Tibial artery (tissue), 4 donors: ENCODE results near the gene HCST.

Experiments
- DNase-seq, 2 donors: peaks; one replicate each; pipeline ENCODE4 v3.0.0-alpha.2; 2019
- H3K27ac ChIP-seq, 2 donors: fragments of 200-600 bp; sonication (generic) in 1 of 2; 1 replicate in 1 of 2; 2 replicates in 1 of 2; pipeline ENCODE4 v1.5.1; 2018 to 2019; ENCODE audit warnings: mild to moderate bottlenecking in 1 of 2
- H3K27me3 ChIP-seq, 2 donors: fragments of 200-600 bp; sonication (generic) in 1 of 2; one replicate each; pipeline versions ENCODE4 v1.5.1 to v1.6.0; 2016 to 2019
- H3K36me3 ChIP-seq, 3 donors: fragments of 200-600 bp; sonication (generic) in 2 of 3; one replicate each; pipeline ENCODE4 v1.5.1; 2016 to 2019; ENCODE audit warnings: mild to moderate bottlenecking in 2 of 3
- H3K4me1 ChIP-seq, 4 donors: fragments of 200-600 bp; sonication (generic) in 2 of 4; 1 replicate in 3 of 4; 2 replicates in 1 of 4; pipeline ENCODE4 v1.5.1; 2016 to 2019
- H3K4me3 ChIP-seq, 2 donors: fragments of 200-600 bp; sonication (generic) in 1 of 2; 1 replicate in 1 of 2; 2 replicates in 1 of 2; pipeline ENCODE4 v1.5.1; 2018 to 2019; ENCODE audit warnings: mild to moderate bottlenecking in 2 of 2
- H3K9me3 ChIP-seq, 3 donors: fragments of 200-600 bp; sonication (generic) in 1 of 3; one replicate each; pipeline ENCODE4 v1.5.1; 2016 to 2019
- CTCF ChIP-seq, 2 experiments: fragments of 200-600 bp in 1 of 2; fragments of 450-650 bp in 1 of 2; IDR thresholded peaks; one replicate each; pipeline ENCODE4 v1.5.1; 2017 to 2019; ENCODE audit warnings: antibody characterized with exemption in 2 of 2, mild to moderate bottlenecking in 1 of 2, moderate library complexity in 1 of 2
- intact Hi-C: fragments of 100-400 bp; cut with DNase I; formaldehyde crosslinking; loops from one replicate; pipeline ENCODE4 v1.15.0; 2023; ENCODE audit warnings: low total_unique reads

The HCST gene

GRCh38 chr19:35911790-35912189 is 9.5 kb downstream of the HCST start:
- Histone ChIP-seq H3K4me1 (no peaks in the 10 kb centered on the region), H3K4me3 (no peak overlapping the region), H3K27me3 (peaks cover 0 to 6% of the 10 kb centered on the region in 2 donors), H3K27ac (no peak overlapping the region), H3K9me3 (no peaks in the 10 kb centered on the region), H3K36me3 (no peaks in the 10 kb centered on the region)
- DNase-seq = no peak
- intact Hi-C loops = no loop called here
- TF ChIP-seq CTCF (IDR thresholded peaks at IDR 0.05) = no peak

GRCh38 chr19:35913589-35913988 is 11.3 kb downstream of the HCST start:
- no peak for TF ChIP-seq CTCF (IDR thresholded peaks at IDR 0.05)
- no peaks in the 10 kb centered on the region for H3K36me3 ChIP-seq
- H3K9me3 ChIP-seq = no peaks in the 10 kb centered on the region
- no peak for DNase-seq
- H3K4me1 ChIP-seq = no peaks in the 10 kb centered on the region
- peaks cover 0 to 11% of the 10 kb centered on the region in 2 donors for H3K27me3 ChIP-seq
- no peak overlapping the region for H3K27ac ChIP-seq
- intact Hi-C loops = no loop called here
- H3K4me3 ChIP-seq = no peak overlapping the region

- no peak for TF ChIP-seq CTCF (IDR thresholded peaks at IDR 0.05)
- H3K27ac ChIP-seq = no peak overlapping the region
- H3K4me3 ChIP-seq = no peak overlapping the region
- peaks cover 0 to 10% of the 10 kb centered on the region in 2 donors for H3K27me3 ChIP-seq
- no peaks in the 10 kb centered on the region for H3K4me1 ChIP-seq
- no peaks in the 10 kb centered on the region for H3K36me3 ChIP-seq
- intact Hi-C loops = no loop called here
- no peak for DNase-seq
- H3K9me3 ChIP-seq = no peaks in the 10 kb centered on the region
These were observed 13.1 kb downstream of the HCST start for GRCh38 chr19:35915443-35915842.

- Histone ChIP-seq H3K9me3 (no peaks in the 10 kb centered on the region), H3K4me1 (no peaks in the 10 kb centered on the region), H3K36me3 (no peaks in the 10 kb centered on the region), H3K4me3 (no peak overlapping the region), H3K27me3 (peaks cover 0 to 12% of the 10 kb centered on the region in 2 donors), H3K27ac (no peak overlapping the region)
- no peak for DNase-seq
- no peak for TF ChIP-seq CTCF (IDR thresholded peaks at IDR 0.05)
- intact Hi-C loops = no loop called here
These were observed 17.0 kb downstream of the HCST start for GRCh38 chr19:35919306-35919705.

- H3K27me3 ChIP-seq = peaks cover 0 to 23% of the 10 kb centered on the region in 2 donors
- no peak for TF ChIP-seq CTCF (IDR thresholded peaks at IDR 0.05)
- no peaks in the 10 kb centered on the region for H3K36me3 ChIP-seq
- no peak overlapping the region for H3K4me3 ChIP-seq
- no peaks in the 10 kb centered on the region for H3K4me1 ChIP-seq
- DNase-seq = no peak
- H3K27ac ChIP-seq = no peak overlapping the region
- peaks cover 0 to 8% (median 0%) of the 10 kb centered on the region in 3 donors for H3K9me3 ChIP-seq
- intact Hi-C loops = no loop called here
These were observed 18.7 kb downstream of the HCST start for GRCh38 chr19:35921012-35921411.

- no peak for TF ChIP-seq CTCF (IDR thresholded peaks at IDR 0.05)
- DNase-seq = no peak
- Histone ChIP-seq H3K4me1 (no peaks in the 10 kb centered on the region), H3K27ac (no peak overlapping the region), H3K4me3 (no peak overlapping the region), H3K9me3 (peaks cover 0 to 8% (median 0%) of the 10 kb centered on the region in 3 donors), H3K36me3 (no peaks in the 10 kb centered on the region), H3K27me3 (peaks cover 0 to 15% of the 10 kb centered on the region in 2 donors)
- intact Hi-C loops = loop anchor here (5.0 kb wide), 1 partner anchor 43 kb away; no protein-coding TSS in a partner anchor
These were observed 23.2 kb downstream of the HCST start for GRCh38 chr19:35925501-35925900.
